CD1c-positive myeloid dendritic cell (primary cell): ENCODE measurements around the gene GRIK1.

Experiments used
- DNase-seq: peaks from one replicate; pipeline ENCODE4 v3.0.0-alpha.2; 2016; ENCODE audit errors: extremely low spot score

GRIK1 gene

GRCh38 chr21:29787361-29787909 lies 152.4 kb downstream of the GRIK1 start:
- no peak for DNase-seq

GRCh38 chr21:29786496-29787360 lies 153.1 kb downstream of the GRIK1 start:
- peak; percentile 12 for DNase-seq

GRCh38 chr21:29777160-29777559 lies 162.6 kb downstream of the GRIK1 start:
- no peak for DNase-seq

GRCh38 chr21:29775462-29775861 lies 164.3 kb downstream of the GRIK1 start:
- DNase-seq, result no peak

- DNase-seq, result no peak
Observed at GRCh38 chr21:29771491-29772066, 168.2 kb downstream of the GRIK1 start.

GRCh38 chr21:29763674-29764073 lies 176.1 kb downstream of the GRIK1 start:
- DNase-seq, result no peak

- no peak for DNase-seq
Observed at GRCh38 chr21:29762570-29763082, 177.2 kb downstream of the GRIK1 start.

- DNase-seq, result no peak
Observed at GRCh38 chr21:29753216-29753615, 186.6 kb downstream of the GRIK1 start.

GRCh38 chr21:29751473-29752185 lies 188.2 kb downstream of the GRIK1 start:
- DNase-seq, result no peak

- DNase-seq, result no peak
Observed at GRCh38 chr21:29749957-29750356, 189.8 kb downstream of the GRIK1 start.

- DNase-seq, result no peak
Observed at GRCh38 chr21:29749223-29749622, 190.6 kb downstream of the GRIK1 start.

- DNase-seq, result no peak
Observed at GRCh38 chr21:29748391-29749167, 191.2 kb downstream of the GRIK1 start.

GRCh38 chr21:29741761-29742160 lies 198.0 kb downstream of the GRIK1 start:
- DNase-seq, result no peak

- peak; percentile 1 for DNase-seq
Observed at GRCh38 chr21:29739176-29739575, 200.6 kb downstream of the GRIK1 start.

- DNase-seq, result no peak
Observed at GRCh38 chr21:29738730-29739129, 201.1 kb downstream of the GRIK1 start.

GRCh38 chr21:29737186-29737585 lies 202.6 kb downstream of the GRIK1 start:
- no peak for DNase-seq

- DNase-seq, result no peak
Observed at GRCh38 chr21:29730281-29730680, 209.5 kb downstream of the GRIK1 start.

GRCh38 chr21:29726044-29726443 lies 213.8 kb downstream of the GRIK1 start:
- no peak for DNase-seq

GRCh38 chr21:29725025-29725736 lies 214.6 kb downstream of the GRIK1 start:
- no peak for DNase-seq

GRCh38 chr21:29721964-29722363 lies 217.8 kb downstream of the GRIK1 start:
- DNase-seq, result no peak

- no peak for DNase-seq
Observed at GRCh38 chr21:29721221-29721620, 218.6 kb downstream of the GRIK1 start.
